Measurements from ENCODE around the gene F13A1.
"Not testable (repeated sequence)": the region's sequence is repeated elsewhere in the genome, so short reads cannot be mapped to it uniquely, and the experiment has no call there.

F13A1 gene

DNA sequence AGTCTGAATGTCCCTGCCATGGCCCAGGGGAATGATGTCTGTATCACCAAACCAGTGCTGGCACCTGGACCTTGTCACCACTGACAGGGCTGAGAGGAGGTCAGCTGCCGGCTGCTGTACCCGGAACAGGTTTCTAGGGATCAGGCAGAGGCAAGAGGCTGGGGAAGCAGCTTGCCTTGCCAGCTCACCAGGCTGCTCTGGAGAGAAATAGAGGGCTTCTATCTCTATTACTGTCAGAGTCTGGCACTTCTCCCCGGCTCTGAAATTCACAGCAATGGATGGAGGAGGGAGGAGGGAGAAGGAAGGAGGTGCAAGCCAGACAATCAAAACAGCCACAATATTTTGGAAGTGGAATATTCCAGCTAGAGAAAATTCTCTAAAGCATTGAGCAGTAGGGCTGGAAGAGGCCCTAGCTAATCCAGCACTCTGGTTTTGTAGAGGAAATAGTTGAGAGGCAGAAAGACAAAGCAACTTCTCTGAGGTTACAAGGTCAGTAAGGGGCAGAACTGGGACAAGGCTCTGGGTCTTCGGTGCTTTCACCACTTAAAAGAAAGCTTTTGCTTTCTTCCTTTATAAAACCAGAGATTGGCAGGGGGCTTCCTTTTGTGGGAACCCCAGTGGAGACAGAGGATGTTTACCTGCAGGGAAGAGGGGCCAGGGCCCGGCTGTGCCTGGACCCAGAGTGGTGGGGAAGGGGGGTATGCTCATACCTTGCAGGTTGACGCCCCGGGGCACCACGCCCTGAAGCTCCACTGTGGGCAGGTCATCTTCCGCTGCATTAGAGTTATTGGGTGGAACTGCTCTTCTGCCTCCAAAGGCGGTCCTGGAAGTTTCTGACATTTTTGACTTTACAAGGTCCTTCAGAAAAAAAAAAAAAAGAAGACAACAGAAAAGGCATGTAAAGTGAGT is 2.4 kb downstream of the F13A1 start:
- no peak for DNase-seq (ENCODE audit: low read depth in 2 of 2)

DNA sequence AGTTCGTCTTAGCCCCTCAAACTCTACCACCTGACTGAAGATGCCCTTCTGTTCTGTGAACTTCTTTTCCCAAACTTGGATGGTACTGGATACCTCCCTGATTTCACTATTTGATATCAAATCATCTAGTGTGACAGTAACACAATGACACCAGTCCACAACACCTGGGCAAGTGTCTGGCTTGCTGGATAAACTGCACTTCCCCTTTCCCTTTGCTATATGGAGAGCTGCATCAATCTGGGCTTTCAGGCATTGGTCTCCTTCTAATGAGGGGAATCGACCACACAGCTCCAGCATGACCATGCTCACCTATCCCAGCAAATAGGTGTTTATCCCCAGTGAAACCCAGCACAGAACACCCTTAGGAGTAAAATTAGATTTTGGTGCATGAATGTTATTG is 3.1 kb downstream of the F13A1 start:
- no peak for DNase-seq (ENCODE audit: low read depth in 2 of 2)

DNA sequence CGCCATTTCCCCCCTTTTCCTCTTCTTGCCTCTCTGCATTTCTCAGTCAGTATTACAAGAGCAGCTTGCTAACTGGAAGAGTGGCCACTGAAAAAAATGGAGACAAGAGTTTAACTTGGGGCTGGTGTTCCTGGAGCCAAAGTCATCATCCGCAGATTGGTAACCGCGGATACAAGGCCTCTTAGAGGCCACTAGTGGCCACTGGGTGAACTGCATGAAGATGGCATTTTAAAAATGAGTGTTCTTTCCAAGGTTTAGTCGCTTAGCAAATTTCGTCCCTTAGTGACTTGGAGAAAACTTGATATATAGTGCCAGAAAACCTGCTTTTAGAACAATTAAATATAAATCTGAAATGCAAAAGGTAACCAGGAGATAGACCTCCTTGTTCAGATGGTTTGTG is 4.8 kb downstream of the F13A1 start:
- DNase-seq (ENCODE audit: low read depth in 2 of 2) = peak in 1 of 2 donors; percentile 6

DNA sequence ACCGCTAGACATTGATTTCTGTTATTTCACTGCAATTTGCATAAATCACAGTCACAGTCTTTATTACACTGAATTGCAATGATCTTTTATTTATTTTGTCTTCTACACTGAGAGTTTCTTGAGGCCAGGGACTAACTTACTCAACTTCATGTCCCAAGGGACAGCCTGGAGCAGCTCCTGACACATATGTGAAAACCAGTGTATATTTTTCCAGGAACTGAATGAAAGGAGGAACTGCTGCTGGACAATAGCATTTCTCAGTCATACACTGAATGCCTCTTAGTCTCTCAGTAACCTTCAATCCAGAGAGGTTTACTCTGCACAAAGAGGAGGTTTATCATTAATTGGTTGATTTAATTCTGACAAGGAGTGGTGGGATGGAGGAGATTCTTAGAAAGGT is 5.9 kb downstream of the F13A1 start:
- DNase-seq (ENCODE audit: low read depth in 2 of 2) = no peak

DNA sequence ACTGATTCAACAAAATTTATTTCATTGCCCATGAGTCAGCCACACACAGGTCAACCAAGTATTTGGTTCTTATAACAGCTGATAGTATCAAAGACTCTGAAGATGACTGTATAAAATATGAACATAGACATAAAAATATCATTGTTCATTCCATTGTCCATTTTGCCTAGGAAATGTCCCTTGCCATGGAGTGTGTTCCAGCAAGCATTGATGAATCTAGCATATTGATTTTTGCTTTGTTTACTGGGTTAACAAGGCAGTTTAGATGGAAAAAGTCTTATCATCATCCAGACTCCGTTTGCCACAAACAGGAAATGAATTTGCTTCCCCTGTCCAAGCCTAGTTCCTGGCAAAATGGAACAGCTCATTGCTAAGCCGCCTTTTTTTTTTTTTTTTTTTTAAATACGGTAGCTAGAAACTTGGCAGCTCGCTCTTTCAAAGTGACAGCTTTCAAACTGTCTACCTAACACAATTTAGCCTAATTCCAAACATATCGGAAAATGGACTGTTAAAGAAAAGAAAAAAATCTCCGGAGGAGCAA is 7.5 kb downstream of the F13A1 start:
- no peak for DNase-seq (ENCODE audit: low read depth in 2 of 2)

DNA sequence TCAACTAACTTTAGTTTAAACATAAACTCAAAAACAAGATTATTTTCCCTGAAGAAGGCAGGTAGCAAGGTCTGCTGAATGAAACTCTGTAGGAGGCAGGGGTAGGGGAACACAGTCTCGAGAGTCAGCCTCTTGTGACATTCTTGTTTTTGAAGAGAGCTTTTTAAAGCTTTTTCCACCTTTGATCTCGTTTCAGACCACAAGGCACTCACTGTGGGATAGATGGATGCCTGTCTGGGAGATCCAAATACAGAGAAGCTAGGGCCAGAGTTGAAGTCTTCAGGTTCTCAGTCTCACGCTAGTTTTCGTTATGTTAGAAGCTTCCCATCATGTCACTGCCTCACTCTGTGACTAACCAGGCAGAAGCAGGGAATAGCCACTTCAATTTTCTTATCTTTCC is 14.9 kb downstream of the F13A1 start:
- no peak for DNase-seq (ENCODE audit: low read depth in 2 of 2)

DNA sequence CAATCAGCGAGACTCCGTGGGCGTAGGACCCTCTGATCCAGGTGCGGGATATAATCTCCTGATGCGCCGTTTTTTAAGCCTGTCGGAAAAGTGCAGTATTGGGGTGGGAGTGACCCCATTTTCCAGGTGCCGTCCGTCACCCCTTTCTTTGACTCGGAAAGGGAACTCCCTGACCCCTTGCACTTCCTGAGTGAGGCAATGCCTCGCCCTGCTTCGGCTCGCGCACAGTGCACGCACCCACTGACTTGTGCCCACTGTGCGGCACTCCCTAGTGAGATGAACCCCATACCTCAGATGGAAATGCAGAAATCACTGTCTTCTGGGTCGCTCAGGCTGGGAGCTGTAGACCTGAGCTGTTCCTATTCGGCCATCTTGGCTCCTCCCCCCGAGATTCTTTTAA is 20.1 kb downstream of the F13A1 start:
- DNase-seq (ENCODE audit: low read depth in 2 of 2) = not testable (repeated sequence)

DNA sequence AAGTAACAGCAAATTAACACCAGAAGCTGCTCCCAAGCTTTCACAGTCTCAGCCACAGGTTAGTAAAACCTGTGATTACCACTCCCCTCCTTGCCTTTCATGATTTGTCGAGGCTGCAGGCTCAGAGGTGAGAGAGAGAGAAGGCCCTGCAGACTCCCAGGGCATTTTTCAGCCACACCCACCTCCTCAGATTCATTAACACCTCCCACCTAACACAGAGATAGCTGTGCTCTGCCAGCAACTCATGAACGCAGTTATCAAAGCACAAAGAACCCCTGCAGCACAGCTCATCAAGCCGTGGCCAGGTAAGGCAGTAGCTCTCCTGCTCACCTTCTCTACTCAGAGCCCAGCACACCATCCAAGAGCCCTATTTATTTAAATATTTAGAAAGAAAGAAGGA is 27.1 kb downstream of the F13A1 start:
- DNase-seq (ENCODE audit: low read depth in 2 of 2) = no peak

DNA sequence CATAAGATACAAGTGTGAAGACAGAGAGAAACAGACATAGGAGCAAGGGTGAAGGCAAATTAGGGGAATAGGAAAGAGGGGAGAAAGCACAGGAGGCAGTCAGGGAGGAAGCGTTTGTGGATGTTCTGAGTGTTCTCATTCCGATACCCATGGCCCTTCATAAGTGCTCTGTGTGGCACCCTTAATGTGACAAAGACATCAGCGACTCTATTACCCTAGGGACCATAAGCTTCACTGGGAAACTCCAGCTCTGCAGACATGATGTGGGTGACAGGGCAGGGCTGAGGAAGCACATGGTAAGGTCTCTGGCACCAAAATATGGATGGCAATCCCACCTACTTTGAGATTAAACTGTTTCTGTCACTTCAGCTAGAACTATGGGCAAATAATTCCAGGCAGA is 33.0 kb downstream of the F13A1 start:
- DNase-seq (ENCODE audit: low read depth in 2 of 2) = no peak

DNA sequence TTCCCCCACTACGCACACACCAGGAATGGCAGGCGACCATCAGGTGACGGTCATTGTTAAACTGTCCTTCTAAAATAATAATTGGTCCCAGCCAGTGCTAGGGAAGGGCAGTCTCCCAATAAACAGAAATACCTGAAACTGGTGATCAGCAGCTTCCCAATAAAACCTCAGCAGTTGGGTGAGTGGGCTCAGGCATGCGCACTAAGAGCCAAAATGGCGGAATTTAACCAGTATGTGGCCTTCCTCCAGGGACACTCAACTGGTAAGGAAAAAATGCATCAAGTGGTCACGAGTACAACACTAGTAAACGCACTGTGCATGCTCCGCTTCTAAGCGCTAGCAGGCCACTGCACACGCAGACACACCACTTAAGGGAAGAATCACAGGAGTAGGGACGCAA is 34.8 kb downstream of the F13A1 start:
- no peak for DNase-seq (ENCODE audit: low read depth in 2 of 2)

DNA sequence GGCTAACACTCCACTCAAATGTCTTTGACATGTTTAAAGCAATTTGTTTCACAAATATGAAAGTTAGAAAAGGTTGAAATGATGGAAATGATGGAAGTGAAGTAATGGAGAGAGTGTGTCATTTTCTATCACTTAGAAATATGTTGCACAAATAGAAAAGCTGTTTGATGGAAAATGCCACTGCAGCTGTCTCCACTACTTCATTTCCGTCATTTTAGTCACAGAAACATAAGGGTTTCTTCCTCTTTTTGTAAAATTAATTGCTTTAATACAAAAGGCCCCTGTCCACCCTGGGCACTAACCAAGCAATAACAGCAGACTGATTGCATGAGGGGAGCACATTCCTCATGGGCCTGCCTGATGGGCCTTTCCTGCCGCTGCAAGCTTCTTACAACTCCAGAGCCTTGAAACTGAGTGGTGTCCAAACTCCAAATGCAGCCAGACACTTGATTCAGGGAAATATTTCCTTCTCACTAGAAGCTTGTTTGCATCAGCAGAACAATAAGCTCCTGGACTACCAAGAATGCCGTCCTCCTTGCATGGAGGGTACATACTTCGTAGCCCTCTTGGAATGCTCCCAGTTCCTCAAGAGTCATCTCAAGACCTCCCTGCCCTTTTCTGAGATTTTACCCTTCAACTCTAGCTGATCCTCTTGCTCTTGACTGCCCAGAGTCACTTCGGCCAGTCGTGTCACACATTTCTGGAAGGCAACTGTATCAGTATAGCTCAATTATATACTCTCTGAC is 36.1 kb downstream of the F13A1 start:
- DNase-seq (ENCODE audit: low read depth in 2 of 2) = no peak

DNA sequence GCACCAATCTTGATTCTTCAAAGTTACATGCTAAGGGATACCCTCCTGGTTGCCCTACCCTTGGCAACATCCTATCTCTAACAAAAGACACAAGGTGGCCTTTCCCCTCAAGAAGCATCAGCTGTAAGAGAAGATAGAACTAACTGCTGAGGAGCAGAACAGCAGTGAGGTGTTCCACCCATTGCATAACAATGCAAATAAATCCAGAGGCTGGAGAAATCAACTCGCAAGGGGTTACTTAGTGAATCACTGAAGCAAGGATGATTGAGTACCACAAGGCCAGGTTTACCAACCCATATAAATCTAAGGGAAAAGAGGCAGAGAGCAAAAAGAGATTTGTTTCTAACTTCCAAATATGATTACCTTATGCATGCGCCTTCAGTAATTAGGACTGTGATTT is 36.7 kb downstream of the F13A1 start:
- DNase-seq (ENCODE audit: low read depth in 2 of 2) = no peak

DNA sequence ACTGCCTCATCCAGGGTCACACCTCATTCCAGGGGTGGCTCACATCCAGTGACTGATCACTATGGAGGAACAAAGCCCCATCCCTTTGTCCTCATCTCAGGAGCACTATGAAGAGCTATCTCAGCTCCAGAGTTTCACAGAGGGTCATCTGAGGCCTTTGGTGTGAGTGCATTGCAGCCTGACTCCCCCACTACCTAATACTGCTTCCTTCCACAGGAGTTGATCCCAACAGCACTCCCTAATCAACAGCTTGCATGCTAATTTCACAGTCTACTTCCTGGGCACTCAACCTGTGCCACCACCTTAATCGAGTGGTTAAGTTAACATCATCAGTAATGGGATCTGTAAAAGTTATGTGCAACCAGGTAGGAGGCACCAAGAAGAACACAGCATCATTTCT is 37.7 kb downstream of the F13A1 start:
- no peak for DNase-seq (ENCODE audit: low read depth in 2 of 2)

DNA sequence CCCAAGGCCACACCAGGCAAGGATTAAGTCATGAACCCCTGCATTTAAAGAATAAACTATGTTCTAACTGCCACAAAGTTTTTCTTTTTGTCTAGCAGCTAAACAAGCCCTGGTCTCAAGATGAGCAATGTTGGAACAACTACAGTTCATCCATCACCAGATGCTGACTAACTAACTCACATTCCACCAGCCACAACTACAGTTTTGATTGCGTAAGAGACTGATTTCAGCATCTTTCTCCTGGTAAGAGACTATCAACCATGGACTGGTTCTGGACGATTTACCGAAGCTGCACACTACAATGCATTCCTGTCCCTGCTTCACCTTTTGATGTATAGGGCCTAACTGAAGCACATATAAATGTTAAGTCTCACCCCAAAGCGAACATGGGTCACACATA is 43.0 kb downstream of the F13A1 start:
- no peak for DNase-seq (ENCODE audit: low read depth in 2 of 2)

DNA sequence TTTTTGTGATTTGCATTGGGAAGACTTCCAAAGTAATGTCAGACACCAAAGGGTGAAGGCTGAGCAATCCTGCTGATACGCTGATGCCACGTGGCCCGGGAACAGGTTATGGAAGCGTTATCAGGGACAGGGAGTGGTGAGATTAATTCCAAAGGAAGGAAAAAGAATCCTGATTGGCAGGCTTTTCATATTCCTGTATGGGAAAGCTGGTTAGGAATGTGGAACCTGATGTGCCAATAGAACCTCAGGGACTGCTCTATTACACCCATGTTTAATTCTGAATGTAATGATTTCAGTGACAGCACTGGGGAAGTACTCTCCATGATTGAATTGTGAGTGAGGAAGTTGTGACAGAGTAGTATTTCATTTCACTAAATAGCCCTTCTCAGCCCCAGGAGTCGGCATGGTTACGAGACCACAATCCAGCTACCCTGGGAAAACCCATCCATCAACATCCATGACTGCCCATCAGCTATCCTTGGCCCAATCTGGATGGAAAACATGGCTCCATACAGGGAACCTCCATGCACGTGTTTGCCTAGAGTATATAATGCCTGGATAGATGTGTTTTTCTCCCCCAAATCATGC is 49.4 kb downstream of the F13A1 start:
- DNase-seq (ENCODE audit: low read depth in 2 of 2) = no peak

DNA sequence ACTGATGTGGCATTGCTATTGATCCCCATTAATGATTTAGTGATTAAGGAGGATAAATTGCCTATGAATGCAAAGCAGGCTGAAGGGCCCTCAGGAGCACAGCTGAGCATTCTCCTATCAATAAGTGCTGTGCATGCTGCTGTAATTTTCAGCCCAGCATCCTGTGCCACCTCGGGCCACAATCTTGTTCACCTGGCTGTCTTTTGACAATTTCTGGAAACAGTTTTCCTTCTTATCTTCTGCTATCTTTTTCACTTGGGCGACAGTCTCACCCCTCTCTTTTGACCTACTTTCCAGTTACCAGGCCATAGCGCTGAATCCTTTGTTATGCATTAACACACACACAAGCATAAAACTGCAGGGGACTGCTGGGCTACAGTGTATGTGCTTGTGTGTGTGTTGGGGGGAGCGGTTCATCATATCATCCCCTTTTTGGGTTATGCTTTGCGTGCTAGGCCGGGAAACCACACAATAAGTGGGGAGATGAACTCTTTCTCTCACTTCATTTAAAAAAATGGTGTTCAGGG is 60.2 kb downstream of the F13A1 start:
- DNase-seq (ENCODE audit: low read depth in 2 of 2) = no peak

DNA sequence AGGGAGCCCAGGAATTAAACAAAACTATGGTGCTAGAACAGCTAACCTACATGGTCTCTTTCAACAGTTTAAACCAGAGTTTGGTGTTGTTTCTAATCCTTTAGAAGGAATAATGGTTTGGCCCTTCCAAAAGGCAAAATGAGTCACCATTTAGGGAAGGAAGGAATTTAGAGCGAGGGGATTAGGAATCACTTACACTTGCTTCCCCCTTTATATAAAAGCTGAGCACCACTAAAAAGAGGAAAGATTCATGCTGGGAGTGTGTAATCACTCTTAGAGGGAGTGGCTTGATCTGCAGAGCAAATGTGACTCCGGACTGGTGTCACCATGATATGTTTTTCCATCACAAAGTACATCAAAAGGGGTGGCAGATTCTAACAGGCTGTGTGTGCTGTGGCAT is 63.6 kb downstream of the F13A1 start:
- DNase-seq (ENCODE audit: low read depth in 2 of 2) = no peak

DNA sequence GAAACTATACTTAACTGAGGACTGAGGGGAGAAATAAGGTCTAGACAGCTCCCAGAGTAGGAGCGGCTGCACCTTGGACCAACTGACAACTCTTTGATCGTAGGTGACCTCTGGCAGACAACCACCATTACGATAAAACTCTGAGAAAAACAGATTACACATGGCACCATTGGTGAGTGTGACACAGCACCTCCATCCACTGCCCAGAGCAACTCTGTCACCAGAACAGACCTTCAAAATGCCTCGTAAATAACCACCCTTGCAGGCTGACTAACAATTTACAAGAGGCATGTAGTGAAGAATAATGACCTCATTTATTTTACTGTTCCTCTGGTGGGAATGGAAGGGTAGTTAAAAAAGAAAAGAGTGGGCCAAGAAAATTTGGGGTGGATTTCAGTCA is 64.2 kb downstream of the F13A1 start:
- DNase-seq (ENCODE audit: low read depth in 2 of 2) = no peak

DNA sequence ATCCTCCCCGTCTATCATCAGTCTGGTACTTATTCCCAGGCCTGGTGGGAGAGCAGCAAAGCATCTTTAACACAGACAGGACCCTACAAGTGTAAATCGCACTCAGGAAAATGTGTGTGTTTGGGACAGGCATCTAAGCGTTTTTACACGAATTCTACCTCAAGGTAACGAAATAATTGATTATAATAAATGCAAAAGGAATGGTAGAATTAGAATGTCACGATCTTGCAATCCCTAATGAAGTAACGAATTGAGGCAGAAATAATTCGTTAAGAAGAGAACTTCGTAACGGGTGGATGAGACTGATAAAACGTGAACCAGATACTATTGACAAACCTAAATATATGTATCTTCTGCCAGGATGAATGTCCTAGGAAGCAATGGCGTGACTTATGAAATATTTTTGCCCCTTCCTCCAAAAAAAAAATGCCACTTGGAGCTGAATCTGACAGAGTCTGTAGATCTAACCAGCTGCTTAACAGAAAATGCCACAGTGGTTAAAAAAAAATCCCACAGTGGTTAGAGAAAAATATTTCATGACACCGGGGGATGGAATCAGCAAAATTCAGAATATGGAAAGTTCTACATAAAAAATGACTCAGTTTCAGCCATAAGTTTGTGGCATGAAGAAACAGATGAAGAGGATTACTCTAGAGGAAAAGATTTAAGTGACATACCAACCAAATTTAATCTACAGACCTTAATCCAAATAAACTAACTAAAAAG is 68.7 kb downstream of the F13A1 start:
- DNase-seq (ENCODE audit: low read depth in 2 of 2) = no peak

DNA sequence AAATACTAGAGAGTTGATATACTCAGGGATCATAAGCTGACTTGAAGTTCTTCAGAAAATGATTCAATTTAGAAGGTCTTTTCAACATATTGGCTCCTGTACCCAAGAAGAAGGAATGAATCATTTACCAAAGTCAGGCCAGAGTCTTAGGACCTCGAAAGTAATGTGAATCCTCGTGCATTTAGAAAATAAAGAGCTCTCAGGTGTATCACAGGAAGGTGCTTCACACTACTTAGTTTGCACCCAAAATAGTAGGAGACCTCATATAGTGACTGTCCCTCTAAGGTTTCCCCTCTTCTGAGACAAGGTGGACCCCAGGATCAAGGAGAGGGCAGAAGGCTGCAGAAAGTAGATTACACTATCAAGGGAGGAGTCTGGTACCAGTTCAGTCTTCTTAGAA is 71.8 kb downstream of the F13A1 start:
- DNase-seq (ENCODE audit: low read depth in 2 of 2) = no peak

DNA sequence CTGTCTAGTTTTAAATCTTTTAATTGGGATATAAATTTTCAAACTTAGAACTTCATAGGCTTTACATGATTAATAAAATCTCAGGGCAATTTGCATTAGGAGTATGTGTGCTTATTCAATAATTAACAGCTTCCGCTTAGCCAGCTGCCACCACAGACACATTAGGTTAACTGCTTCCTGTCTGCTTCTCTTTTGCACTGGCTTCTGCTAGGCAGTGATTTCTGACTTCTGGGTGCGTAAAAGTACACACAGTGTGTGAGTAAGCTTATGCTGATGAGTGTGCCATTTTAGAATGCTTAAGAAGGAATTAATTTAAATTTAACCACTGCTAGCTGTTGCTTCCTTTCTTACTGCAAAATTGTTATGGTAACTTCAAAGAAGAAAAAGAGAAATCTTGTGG is 73.9 kb downstream of the F13A1 start:
- no peak for DNase-seq (ENCODE audit: low read depth in 2 of 2)

DNA sequence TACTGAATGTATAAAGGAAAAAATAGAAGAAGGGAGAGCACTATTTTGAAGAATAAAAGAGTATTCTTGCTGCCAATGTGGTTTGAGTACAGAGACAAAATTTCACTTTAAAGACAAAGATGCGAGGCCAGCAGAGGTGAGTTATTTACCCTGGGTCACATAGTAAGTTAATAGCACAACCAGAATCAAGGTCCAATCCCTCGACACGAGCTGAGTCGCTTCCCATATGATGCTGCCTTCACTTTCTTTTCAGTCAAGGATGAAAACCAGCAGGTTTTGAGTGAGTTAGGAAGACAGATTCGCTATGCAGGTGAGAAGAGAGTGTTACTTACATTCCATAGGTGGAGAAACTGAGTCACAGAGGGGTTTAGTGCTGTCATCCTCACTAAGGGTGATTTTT is 75.8 kb downstream of the F13A1 start:
- DNase-seq (ENCODE audit: low read depth in 2 of 2) = no peak
